ENCODE data around the gene GPC3.

GRCh38 chrX:134024686-134025377, 39.4 kb upstream of the GPC3 start:
- TF ChIP-seq CTCF (conservative IDR thresholded peaks at IDR 0.05; ENCODE audit: low read depth, low read length) (no peak), MAFK (IDR thresholded peaks at IDR 0.05; ENCODE audit: low read depth, low read length) (no peak), POLR2A (IDR thresholded peaks at IDR 0.05; ENCODE audit: low read depth, low read length) (no peak)

Data from IMR-90 (cell line).